Raji (cell line): ENCODE results near the gene EPB41L4A.

Experiments used
- POLR2A ChIP-seq: IDR thresholded peaks from 2 replicates; pipeline ENCODE4 v1.6.1; 2011; ENCODE audit warnings: low read depth, low read length, control low read depth; ENCODE audit not compliant: insufficient read depth

Gene EPB41L4A, protein sequence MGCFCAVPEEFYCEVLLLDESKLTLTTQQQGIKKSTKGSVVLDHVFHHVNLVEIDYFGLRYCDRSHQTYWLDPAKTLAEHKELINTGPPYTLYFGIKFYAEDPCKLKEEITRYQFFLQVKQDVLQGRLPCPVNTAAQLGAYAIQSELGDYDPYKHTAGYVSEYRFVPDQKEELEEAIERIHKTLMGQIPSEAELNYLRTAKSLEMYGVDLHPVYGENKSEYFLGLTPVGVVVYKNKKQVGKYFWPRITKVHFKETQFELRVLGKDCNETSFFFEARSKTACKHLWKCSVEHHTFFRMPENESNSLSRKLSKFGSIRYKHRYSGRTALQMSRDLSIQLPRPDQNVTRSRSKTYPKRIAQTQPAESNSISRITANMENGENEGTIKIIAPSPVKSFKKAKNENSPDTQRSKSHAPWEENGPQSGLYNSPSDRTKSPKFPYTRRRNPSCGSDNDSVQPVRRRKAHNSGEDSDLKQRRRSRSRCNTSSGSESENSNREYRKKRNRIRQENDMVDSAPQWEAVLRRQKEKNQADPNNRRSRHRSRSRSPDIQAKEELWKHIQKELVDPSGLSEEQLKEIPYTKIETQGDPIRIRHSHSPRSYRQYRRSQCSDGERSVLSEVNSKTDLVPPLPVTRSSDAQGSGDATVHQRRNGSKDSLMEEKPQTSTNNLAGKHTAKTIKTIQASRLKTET

GRCh38 chr5:112419164-112419985 lies at the start of gene EPB41L4A:
EPB41L4A (minus strand) TSS chr5:112419277; CDS start chr5:112419039, 238 bp downstream.
- no peak for TF ChIP-seq POLR2A

GRCh38 chr5:112467485-112467884 lies 48.4 kb upstream of the EPB41L4A start:
- no peak for TF ChIP-seq POLR2A

GRCh38 chr5:112445626-112446350 lies 26.7 kb upstream of the EPB41L4A start:
- TF ChIP-seq POLR2A: no peak

- no peak for TF ChIP-seq POLR2A
Observed at GRCh38 chr5:112440031-112440430, 21.0 kb upstream of the EPB41L4A start.

DNA sequence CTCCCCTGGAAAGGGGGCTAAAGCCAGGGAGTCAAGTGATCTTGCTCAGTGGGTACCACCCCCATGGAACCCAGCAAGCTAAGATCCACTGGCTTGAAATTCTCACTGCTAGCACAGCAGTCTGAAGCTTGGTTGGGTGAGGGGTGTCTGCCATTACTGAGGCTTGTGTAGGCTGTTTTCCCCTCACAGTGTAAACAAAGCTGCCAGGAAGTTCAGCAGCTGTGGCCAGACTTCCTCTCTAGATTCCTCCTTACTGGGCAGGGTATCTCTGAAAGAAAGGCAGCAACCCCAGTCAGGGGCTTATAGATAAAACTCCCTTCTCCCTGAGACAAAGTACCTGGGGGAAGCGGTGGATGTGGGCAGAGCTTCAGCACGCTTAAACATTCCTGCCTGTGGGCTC lies 17.1 kb upstream of the EPB41L4A start:
- TF ChIP-seq POLR2A: no peak

GRCh38 chr5:112434641-112435040 lies 15.6 kb upstream of the EPB41L4A start:
- no peak for TF ChIP-seq POLR2A

DNA sequence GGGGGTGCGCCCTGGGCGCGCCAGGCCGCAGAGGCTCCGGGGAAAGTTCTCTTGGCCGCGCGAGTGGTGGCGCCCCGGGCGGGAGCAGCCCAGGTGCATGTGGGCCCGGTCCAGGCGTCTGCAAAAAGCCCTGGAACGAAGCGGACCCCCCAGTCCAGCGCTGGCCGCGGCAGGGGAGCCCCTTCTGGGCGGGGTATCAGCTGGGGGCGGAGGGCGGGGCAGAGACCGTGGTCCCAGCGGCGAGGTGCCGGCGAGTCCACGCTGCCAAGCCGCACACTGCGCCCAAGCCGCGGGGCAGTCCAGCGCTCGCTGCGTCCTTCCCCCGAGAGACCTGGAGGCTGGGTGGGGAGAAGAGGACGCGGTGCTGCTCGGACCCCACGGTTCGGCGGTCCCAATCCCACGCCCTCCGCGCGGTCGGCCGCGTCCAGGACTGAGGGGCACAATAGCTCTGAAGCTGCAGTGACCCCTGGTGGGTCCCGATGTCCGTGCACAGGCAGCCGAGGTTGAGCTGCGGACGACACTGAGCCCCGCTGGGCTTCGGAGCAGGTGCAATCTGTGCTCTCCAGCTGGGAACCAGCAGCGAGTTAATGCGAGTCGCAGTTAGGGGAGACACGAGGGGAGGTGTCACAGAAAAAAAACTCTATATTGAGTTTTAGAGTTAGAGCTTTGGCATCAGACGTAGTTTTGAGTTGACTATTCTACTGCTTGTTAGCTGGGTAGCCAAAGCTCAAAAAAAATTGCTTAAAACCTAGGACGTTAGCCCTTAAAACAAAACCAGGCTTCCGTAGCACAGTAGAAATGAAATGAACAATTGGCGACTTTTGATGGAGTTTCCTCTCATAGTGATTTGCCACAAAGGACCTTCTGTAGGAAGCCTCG lies 1.1 kb upstream of the EPB41L4A start:
- TF ChIP-seq POLR2A: no peak

DNA sequence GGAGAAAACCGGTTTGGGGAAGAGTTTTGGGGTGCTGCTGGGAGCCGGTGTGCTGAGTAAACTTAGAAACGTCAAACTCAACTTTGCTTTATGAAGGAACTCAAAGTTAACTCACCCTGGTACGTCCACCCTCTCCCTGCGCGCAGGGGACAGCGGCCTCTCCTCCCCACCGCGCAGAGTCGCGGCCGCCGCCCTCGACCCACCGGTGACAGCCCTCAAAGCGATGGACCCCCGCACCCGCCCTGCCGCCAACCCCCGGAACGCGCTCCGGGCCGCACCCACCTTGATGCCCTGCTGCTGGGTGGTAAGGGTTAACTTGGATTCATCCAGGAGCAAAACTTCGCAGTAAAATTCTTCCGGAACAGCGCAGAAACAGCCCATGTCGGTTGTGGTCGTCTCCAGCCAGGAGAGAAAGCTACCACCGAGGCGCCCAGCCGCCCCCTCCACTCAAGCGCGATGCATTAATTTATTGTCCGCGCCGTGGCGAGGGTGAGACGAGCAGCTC lies 366 bp downstream of the EPB41L4A start:
- no peak for TF ChIP-seq POLR2A

GRCh38 chr5:112417931-112418658 lies 982 bp downstream of the EPB41L4A start:
- no peak for TF ChIP-seq POLR2A

- no peak for TF ChIP-seq POLR2A
Observed at GRCh38 chr5:112415552-112415951, 3.5 kb downstream of the EPB41L4A start.

DNA sequence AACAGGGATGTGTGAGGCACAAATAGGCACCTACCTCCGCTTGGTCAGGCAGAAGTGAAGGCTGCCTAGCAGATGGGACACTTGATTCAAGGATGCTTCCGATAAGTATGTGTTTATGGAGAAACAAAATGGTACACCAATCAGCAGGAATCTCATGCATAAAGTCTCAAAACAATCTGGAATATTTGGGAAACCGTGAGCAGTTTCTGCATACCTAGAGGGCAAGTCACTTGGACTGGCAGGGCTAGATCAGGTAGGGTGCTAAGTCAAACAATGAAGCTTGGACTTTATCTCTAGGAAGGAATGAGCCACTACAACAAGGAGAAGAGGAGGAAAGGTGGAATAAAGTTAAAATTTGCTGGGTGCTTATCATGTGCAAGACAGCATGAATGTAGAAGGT lies 5.5 kb downstream of the EPB41L4A start:
- TF ChIP-seq POLR2A: no peak

- TF ChIP-seq POLR2A: no peak
Observed at GRCh38 chr5:112412346-112412745, 6.7 kb downstream of the EPB41L4A start.

- TF ChIP-seq POLR2A: no peak
Observed at GRCh38 chr5:112411903-112412302, 7.2 kb downstream of the EPB41L4A start.
